GM12892 (cell line): ENCODE results near the gene PARP4.
"Not testable (repeated sequence)": the region's sequence is repeated elsewhere in the genome, so short reads cannot be mapped to it uniquely, and the experiment has no call there.

Source experiments
- POLR2A ChIP-seq: IDR thresholded peaks from 2 replicates; pipeline ENCODE4 v1.6.1; 2011; ENCODE audit warnings: low read depth, low read length, control low read depth
- POLR2AphosphoS5 ChIP-seq: IDR thresholded peaks from 2 replicates; pipeline ENCODE4 v1.6.1; 2011; ENCODE audit warnings: low read depth, low read length, control low read depth
- TAF1 ChIP-seq: IDR thresholded peaks from 2 replicates; pipeline ENCODE4 v1.6.1; 2011; ENCODE audit warnings: low read depth, mild to moderate bottlenecking, control low read depth, low read length, borderline replicate concordance

- TF ChIP-seq TAF1, POLR2A, POLR2AphosphoS5: not testable (repeated sequence)
Measured at GRCh38 chr13:24390795-24391194, 121.8 kb downstream of the PARP4 start.
